Measurements from ENCODE around the gene CAMKMT.

Gene CAMKMT

GRCh38 chr2:44444881-44445280 is 83.1 kb downstream of the CAMKMT start:
- no peak for DNase-seq (ENCODE audit: low read depth)

- no peak for DNase-seq (ENCODE audit: low read depth)
Measured at GRCh38 chr2:44448860-44449527, 87.2 kb downstream of the CAMKMT start.

GRCh38 chr2:44450082-44450481 is 88.3 kb downstream of the CAMKMT start:
- no peak for DNase-seq (ENCODE audit: low read depth)

- DNase-seq (ENCODE audit: low read depth), result no peak
Measured at GRCh38 chr2:44450806-44451205, 89.1 kb downstream of the CAMKMT start.

GRCh38 chr2:44452069-44452583 is 90.4 kb downstream of the CAMKMT start:
- no peak for DNase-seq (ENCODE audit: low read depth)

GRCh38 chr2:44453259-44453658 is 91.5 kb downstream of the CAMKMT start:
- no peak for DNase-seq (ENCODE audit: low read depth)

GRCh38 chr2:44455877-44456276 is 94.1 kb downstream of the CAMKMT start:
- DNase-seq (ENCODE audit: low read depth), result no peak

- DNase-seq (ENCODE audit: low read depth), result no peak
Measured at GRCh38 chr2:44456946-44457345, 95.2 kb downstream of the CAMKMT start.

- DNase-seq (ENCODE audit: low read depth), result no peak
Measured at GRCh38 chr2:44459739-44460138, 98.0 kb downstream of the CAMKMT start.

GRCh38 chr2:44462934-44463849 is 101.4 kb downstream of the CAMKMT start:
- no peak for DNase-seq (ENCODE audit: low read depth)

GRCh38 chr2:44464437-44464836 is 102.7 kb downstream of the CAMKMT start:
- no peak for DNase-seq (ENCODE audit: low read depth)

- DNase-seq (ENCODE audit: low read depth), result no peak
Measured at GRCh38 chr2:44470151-44470550, 108.4 kb downstream of the CAMKMT start.

GRCh38 chr2:44477657-44478414 is 116.1 kb downstream of the CAMKMT start:
- no peak for DNase-seq (ENCODE audit: low read depth)

GRCh38 chr2:44479127-44479887 is 117.6 kb downstream of the CAMKMT start:
- no peak for DNase-seq (ENCODE audit: low read depth)

- DNase-seq (ENCODE audit: low read depth), result no peak
Measured at GRCh38 chr2:44480068-44480467, 118.3 kb downstream of the CAMKMT start.

- no peak for DNase-seq (ENCODE audit: low read depth)
Measured at GRCh38 chr2:44487052-44487451, 125.3 kb downstream of the CAMKMT start.

- DNase-seq (ENCODE audit: low read depth), result no peak
Measured at GRCh38 chr2:44490726-44491125, 129.0 kb downstream of the CAMKMT start.

GRCh38 chr2:44494006-44494405 is 132.3 kb downstream of the CAMKMT start:
- DNase-seq (ENCODE audit: low read depth), result no peak

GRCh38 chr2:44495035-44495434 is 133.3 kb downstream of the CAMKMT start:
- DNase-seq (ENCODE audit: low read depth), result no peak

GRCh38 chr2:44495544-44495943 is 133.8 kb downstream of the CAMKMT start:
- no peak for DNase-seq (ENCODE audit: low read depth)

- DNase-seq (ENCODE audit: low read depth), result no peak
Measured at GRCh38 chr2:44496130-44496529, 134.4 kb downstream of the CAMKMT start.

- no peak for DNase-seq (ENCODE audit: low read depth)
Measured at GRCh38 chr2:44498551-44498950, 136.8 kb downstream of the CAMKMT start.

All from stimulated activated CD8-positive, alpha-beta memory T cell treated with anti-CD3 and anti-CD28 coated beads, Interleukin-12 subunit alpha, Interleukin-12 subunit beta, amount 100 ng/mL, for 4 hours (primary cell).